ENCODE results near the gene MELTF. TPM values are rescaled to one million over a fixed set of nuclear protein-coding genes. Genes with fewer than 3 reads are reported as not detected.

The MELTF gene
- total and polyA plus RNA-seq, 9 of the 15 experiments (the other 6 are each of a cell fraction or from before 2014, with no cell fraction given): 0.35 to 10.5 (median 4.5) TPM

GRCh38 chr3:196988241-196989029 lies 41.2 kb downstream of the MELTF start (continued):
- TF ChIP-seq THRA (IDR thresholded peaks at IDR 0.05) (no peak), KLF6 (CRISPR knock-in tag; IDR thresholded peaks at IDR 0.05; ENCODE audit: borderline replicate concordance) (no peak), TCFL5 (CRISPR knock-in tag; conservative IDR thresholded peaks at IDR 0.05) (no peak), PTRF (tag; IDR thresholded peaks at IDR 0.05) (no peak), JUNB (CRISPR knock-in tag; conservative IDR thresholded peaks at IDR 0.05) (no peak), CEBPZ (IDR thresholded peaks at IDR 0.05; ENCODE audit: borderline replicate concordance, low read depth, low read length) (no peak), PBX2 (CRISPR knock-in tag; IDR thresholded peaks at IDR 0.05; ENCODE audit: low read depth) (no peak), PBX2 (tag; conservative IDR thresholded peaks at IDR 0.05; ENCODE audit: low read depth) (0 out of 2 replicates have a peak, but pooled peaks have one; percentile 34), ZKSCAN1 (IDR thresholded peaks at IDR 0.05; ENCODE audit: low read depth, low read length) (peak; percentile 38; the same call in 1 of the 2 replicates), NCOA1 (IDR thresholded peaks at IDR 0.05; ENCODE audit: low read depth) (peak; percentile 81; the same call in 1 of the 2 replicates), NFYB (IDR thresholded peaks at IDR 0.05; ENCODE audit: extremely low read depth, insufficient read length) (no peak), ZNF696 (CRISPR knock-in tag; conservative IDR thresholded peaks at IDR 0.05) (no peak), ZNF324 (CRISPR knock-in tag; IDR thresholded peaks at IDR 0.05) (no peak), ZNF41 (CRISPR knock-in tag; conservative IDR thresholded peaks at IDR 0.05) (0 out of 2 replicates have a peak, but pooled peaks have one; percentile 8), TAF9B (IDR thresholded peaks at IDR 0.05; ENCODE audit: partially characterized antibody) (no peak), ATF7 (IDR thresholded peaks at IDR 0.05) (peak; percentile 81), ZNF551 (CRISPR knock-in tag; IDR thresholded peaks at IDR 0.05) (no peak), U2AF1 (optimal IDR thresholded peaks at IDR 0.05; ENCODE audit: low read depth, low read length) (no peak)
- TF ChIP-seq, protein P1, sequence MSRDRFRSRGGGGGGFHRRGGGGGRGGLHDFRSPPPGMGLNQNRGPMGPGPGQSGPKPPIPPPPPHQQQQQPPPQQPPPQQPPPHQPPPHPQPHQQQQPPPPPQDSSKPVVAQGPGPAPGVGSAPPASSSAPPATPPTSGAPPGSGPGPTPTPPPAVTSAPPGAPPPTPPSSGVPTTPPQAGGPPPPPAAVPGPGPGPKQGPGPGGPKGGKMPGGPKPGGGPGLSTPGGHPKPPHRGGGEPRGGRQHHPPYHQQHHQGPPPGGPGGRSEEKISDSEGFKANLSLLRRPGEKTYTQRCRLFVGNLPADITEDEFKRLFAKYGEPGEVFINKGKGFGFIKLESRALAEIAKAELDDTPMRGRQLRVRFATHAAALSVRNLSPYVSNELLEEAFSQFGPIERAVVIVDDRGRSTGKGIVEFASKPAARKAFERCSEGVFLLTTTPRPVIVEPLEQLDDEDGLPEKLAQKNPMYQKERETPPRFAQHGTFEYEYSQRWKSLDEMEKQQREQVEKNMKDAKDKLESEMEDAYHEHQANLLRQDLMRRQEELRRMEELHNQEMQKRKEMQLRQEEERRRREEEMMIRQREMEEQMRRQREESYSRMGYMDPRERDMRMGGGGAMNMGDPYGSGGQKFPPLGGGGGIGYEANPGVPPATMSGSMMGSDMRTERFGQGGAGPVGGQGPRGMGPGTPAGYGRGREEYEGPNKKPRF (IDR thresholded peaks at IDR 0.05; ENCODE audit: low read depth, low read length): no peak

Measured in K562 (cell line).